HG03064 (cell line): ENCODE results near the gene WDR18.

Source experiments
- ATAC-seq: cut with Tn5 transposase; IDR thresholded peaks from one replicate; pipeline ENCODE4 v1.9.1; 2021; ENCODE audit warnings: low read depth; ENCODE audit not compliant: unreplicated experiment

WDR18 gene

GRCh38 chr19:990119-990571 lies 6.0 kb downstream of the WDR18 start:
- no peak for ATAC-seq

GRCh38 chr19:990746-991145 lies 6.6 kb downstream of the WDR18 start:
- no peak for ATAC-seq

DNA sequence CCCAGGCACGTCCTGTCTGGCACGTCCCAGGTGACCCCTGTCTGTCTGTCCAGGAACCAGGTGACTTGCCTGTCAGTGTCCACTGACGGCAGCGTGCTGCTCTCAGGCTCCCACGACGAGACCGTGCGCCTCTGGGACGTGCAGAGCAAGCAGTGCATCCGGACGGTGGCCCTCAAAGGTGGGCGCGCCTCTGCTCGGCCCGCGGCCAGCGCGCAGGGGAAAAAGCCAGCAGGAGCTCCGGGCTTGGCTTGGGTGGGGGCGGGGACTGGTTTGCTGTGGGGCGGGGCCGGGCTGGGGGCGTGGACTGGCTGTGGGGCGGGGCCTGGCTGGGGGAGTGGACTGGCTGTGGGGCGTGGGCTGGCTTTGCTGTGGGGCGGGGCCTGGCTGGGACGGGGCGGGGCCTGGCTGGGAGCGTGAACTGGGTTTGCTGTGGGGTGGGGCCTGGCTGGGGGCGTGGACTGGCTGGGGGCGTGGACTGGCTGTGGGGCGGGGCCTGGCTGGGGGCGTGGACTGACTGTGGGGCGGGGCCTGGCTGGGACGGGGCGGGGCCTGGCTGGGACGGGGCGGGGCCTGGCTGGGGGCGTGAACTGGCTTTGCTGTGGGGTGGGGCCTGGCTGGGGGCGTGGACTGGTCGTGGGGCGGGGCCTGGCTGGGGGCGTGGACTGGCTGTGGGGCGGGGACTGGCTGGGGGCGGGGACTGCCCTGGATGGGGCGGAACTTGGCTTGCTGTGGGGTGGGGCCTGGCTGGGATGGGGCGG lies 7.2 kb downstream of the WDR18 start:
- ATAC-seq, result no peak

DNA sequence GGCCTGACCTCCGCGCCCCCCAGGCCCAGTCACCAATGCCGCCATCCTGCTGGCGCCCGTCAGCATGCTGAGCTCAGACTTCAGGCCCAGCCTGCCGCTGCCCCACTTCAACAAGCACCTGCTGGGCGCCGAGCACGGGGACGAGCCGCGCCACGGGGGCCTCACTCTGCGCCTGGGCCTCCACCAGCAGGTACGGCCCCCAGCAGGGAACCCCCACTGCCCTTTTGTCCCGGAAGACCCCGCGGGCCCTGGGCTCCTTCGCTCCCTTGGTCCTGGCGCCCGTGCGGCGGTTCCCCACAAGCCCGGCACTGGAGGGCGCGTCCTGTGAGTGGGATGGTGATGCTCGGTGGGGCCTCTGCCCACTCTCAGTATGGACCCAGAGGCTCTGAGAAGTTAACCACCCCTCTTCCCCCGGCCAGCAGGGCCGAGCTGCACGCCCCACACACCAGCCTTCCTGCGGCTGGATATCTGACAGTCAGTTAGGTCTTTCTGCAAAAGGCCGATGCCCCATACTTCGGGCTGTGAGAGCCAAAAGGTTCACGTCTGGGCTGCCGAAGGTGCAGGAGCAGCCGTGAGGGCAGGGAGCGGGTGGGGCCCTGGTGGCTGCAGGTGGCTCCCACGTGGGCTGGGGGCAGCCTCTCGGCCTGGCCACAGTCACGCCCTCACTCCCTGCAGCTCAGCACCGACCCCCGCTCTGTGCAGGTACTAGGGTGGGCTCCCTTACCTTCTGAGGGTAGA lies 8.0 kb downstream of the WDR18 start:
- ATAC-seq, result no peak

DNA sequence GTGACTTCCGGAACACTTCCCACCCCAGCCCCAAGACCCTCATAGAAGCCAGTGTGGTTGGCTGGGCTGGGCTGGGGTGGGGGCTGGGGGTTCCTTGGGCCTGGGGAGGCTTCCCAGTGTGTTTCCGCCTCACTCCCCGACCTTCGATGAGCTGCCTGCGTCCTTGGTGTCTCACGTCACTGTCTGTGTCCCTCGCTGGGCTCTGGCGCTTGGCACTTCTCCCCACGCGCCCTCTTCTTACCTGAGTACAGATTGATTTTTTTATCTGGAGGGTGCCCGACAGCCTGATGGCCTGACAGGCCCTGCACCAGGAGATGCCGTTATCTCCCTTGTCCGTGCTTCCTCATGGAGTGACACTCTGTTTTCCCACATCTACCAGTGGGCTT lies 8.5 kb downstream of the WDR18 start:
- ATAC-seq, result no peak

DNA sequence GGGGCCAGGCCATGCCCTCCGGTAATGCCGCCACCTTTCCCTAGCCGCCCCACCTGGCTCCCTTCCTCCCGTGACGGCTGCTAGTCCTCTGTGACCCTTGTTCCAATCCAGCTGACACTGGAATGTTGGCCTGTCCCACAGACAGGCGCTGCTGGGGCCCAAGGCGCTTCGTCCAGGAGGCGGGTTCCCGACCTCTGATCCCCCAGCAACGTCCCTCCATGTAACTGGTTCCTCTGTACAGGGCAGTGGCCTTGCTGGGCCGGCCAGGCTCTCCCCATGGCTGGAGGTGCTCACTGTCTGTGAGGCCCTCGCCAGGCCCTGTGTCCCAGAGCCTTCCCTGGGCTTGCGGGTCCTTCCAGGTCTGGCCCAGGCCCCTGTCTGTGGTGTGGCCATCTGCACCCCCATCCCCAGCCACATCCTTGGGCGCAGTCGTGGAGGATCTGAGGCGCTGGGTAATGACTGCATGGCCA lies 9.3 kb downstream of the WDR18 start:
- no peak for ATAC-seq

DNA sequence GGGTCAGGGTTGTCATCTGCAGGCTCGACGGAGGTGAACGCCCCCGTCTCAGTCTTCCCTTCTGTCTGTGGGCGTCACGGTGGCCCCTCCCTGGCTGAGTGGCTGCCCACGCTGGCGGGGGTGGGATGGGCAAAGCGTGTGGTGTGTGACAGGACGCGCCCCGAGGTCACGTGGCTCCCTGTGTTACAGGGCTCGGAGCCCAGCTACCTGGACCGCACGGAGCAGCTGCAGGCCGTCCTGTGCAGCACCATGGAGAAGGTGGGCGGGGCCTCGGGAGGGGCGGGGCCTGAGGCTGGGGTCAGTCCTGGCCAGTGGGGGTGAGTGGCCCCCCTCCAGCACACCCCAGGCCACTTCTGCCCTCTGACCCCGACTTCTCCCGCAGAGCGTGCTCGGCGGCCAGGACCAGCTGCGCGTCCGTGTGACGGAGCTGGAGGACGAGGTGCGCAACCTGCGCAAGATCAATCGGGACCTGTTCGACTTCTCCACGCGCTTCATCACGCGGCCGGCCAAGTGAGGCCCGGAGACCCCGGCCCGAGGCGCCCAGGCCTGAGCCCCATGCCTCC lies 9.8 kb downstream of the WDR18 start:
- no peak for ATAC-seq

DNA sequence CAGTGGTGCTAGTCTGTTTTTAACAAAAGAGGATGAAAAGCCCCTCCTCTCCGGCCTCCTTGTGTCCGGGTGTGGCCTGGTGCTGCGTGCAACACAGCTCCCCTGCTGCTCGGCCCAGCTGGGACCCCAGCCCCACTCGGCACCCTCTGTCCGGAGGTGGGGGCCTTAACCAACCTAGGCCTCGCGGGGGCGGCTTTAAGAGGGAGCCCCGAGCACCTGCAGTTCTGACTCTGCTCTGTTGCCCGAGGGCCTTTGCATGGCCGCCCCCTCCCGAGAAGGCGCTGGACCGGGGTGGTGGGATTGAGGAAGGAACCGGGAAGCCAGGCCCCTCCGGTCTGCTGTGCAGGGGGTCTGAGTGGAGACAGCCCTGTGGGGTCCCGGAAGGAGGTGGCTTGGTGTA lies 10.4 kb downstream of the WDR18 start:
- ATAC-seq, result no peak

DNA sequence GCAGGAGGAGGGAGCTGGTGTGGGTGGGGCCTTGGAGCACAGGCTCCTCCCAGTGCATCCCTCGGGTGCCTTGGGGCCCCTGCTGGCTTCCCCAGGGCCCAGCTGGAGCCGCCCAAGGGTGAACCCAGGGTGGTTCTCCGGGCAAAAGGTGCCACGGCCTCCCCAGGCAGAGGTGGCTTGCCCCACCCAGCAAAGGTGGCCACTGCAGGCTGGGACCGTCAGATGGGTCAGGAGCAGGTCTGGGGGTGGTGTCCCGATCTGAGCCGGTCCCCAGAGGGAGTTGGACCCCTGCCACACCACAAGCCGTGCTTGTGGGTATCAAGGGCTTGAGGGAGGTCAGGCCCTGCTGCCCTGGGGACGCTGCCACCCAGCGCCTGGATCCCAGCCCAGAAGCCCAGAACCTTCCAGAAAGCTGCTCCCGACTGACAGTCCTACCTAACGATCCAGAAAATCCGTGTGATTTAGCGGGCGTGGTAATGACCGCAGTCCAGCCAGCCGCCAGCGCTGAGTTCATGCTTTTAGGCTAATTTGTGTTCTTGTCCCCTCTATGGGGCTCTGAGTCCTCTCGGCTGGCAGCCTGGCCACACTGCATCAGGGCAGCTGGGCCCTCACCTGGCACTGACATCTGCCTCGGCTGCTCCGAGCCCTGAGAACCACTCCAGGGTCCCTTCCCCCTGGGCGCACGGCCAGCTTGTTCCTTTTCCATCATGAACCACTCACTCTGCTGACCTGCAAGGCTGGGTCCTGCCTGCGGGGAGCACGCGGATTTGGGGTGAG lies 11.1 kb downstream of the WDR18 start:
- no peak for ATAC-seq

DNA sequence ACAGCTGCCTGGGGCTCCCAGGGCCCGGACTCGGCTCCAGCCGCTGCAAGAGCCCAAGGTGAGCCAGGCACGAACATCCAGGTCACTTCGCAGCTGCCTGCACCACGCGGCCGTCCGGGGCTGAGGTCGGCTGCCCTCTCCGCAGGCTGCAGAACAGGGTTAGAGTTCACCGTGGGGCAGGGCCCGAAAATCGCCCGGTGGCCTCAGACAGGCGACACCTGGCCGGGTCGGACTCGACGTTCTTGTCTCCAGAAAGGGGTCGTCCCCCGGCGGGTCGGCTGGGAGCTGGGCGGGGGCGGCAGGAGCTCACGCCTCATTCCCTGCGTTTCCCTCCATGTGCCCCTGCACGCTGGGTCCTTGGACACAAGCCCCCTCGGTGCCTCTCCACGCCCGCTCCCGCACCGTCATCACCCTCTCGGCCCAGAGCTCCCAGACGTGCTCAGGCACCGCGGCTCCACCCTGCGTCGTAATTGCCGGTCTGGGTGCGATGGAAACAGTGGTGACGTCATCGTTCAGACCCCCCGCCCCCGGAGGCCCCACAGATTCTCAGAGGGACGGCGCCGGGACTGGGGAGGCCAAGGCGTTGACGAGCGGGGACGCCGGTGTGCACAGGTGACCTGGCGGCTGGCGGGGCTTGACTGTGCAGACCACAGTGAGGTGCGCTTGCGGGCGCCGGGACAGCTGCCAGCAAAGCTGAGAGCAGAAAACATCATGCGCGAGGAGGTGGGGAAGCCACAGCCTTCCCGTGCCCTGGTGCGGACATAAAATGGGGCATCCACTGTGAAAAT lies 12.1 kb downstream of the WDR18 start:
- ATAC-seq, result no peak

DNA sequence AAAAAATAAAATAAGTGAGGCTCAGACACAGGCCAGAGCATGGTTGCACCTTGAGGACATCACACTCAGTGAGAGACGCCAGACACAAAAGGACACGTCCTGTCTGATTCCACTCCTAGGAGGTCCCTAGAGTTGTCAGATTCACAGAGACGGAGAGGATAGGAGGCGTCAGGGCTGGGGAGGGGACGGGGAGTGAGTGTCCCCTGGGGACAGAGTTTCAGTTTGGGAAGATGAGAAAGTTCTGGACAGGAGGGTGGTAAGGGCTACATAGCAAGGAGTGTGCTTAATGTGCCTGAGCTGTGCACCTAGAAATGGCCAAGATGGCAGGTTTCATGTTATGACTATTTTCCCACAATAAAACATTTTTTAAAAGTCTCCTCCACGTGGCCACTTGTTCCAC lies 13.9 kb downstream of the WDR18 start:
- no peak for ATAC-seq

GRCh38 chr19:999379-999719 lies 15.2 kb downstream of the WDR18 start:
- ATAC-seq, result no peak

DNA sequence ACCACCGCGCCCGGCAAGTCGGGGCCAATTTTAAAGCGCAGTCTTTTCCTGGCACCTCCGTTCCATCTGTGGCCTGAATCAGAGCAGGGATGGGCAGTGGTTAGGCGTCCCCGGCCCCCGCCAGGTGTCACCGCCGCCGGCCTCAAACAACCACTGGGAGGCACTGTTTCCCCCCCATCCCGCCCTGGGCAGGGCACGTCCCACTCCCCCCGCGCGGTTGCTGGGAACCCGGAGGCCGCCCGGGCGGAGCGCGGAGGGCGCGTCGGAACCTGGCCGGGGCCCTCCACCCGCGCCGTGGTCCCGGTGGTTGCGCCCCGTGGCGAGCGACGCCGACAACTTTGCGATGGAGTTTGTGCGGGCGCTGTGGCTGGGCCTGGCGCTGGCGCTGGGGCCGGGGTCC lies 15.9 kb downstream of the WDR18 start, which contains the start of gene GRIN3B:
Gene GRIN3B, plus strand, starts transcription at position 325 of the 400 bp plus-strand sequence. Its CDS starts 19 bp downstream, at position 344.
- no peak for ATAC-seq

DNA sequence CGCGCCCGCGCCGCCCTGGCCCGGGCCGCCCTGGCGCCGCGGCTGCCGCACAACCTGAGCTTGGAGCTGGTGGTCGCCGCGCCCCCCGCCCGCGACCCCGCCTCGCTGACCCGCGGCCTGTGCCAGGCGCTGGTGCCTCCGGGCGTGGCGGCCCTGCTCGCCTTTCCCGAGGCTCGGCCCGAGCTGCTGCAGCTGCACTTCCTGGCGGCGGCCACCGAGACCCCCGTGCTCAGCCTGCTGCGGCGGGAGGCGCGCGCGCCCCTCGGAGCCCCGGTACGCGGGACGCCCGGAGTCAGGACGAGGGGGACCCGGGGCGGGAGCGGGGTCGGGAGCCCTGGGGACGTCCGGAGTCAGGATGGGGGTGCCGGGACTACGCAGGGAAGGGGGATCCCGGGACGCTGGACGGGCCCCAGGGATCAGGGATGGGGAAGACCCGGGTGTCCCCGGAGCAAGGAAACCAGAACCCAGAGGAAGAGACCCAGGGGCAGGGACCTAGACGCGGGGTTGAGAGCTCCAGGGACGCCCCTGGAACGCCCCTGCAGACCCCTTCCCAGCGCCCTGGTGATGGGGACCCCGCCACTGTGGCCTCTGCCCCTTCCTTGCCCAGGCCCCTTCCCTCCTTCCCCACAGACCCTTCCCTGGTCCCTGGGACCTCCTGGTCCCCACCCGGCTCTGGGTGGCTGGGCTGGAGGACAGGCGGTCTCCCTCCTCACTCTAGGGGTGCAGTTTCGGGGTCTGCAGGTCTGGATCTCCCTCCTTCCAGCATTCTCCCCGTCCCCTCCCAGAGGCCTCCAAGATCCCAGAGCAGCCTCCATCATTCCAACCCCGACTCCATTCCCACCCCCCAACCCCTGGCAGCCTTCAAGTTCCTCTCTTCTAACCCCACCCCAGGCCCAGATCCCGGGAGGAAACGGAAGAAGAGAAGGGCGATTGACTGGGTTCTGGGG lies 16.7 kb downstream of the WDR18 start:
- ATAC-seq, result no peak

GRCh38 chr19:1001538-1002166 lies 17.5 kb downstream of the WDR18 start:
- no peak for ATAC-seq

DNA sequence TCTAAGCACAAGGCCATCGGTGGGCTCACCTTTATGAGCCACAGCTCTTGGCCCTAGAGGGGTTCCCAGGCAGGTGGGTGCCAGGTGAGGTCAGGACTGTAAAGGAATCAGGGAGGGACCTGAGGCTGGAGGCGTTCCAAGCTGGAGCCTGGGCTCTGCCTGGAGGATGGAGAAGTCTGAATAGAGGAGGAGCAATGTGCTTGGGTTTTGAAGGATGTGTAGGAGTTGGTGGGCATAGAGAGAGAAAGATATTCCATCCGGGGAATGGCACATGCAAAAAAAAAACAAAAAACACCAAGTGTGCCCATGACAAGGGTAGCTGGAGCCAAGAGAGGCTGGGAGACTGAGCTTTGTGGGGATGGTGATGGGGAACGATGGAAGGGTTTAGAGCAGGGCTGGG lies 18.5 kb downstream of the WDR18 start:
- no peak for ATAC-seq

DNA sequence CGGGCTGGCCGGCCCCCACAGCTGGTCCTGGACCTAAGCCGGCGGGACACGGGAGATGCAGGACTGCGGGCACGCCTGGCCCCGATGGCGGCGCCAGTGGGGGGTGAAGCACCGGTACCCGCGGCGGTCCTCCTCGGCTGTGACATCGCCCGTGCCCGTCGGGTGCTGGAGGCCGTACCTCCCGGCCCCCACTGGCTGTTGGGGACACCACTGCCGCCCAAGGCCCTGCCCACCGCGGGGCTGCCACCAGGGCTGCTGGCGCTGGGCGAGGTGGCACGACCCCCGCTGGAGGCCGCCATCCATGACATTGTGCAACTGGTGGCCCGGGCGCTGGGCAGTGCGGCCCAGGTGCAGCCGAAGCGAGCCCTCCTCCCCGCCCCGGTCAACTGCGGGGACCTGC lies 19.1 kb downstream of the WDR18 start:
- no peak for ATAC-seq

GRCh38 chr19:1004204-1004802 lies 20.2 kb downstream of the WDR18 start:
- ATAC-seq, result no peak
